Umbilical cord (tissue), 2 donors: Measurements from ENCODE around the gene VPS4A. TPM values are rescaled to one million over a fixed set of nuclear protein-coding genes. Genes with fewer than 3 reads are reported as not detected.
"Not testable (repeated sequence)": the region's sequence is repeated elsewhere in the genome, so short reads cannot be mapped to it uniquely, and the experiment has no call there.

Experiments used
- DNase-seq: peaks from one replicate; pipeline ENCODE4 v3.0.0-alpha.2; 2015; ENCODE audit warnings: low spot score
- total RNA-seq: library from RNA; depleted of rRNA; stranded (reverse); fragments of >200 nt; gene quantifications from one replicate; pipeline ENCODE4 v1.2.3, GENCODE V29; 2014; ENCODE audit warnings: low replicate concordance; ENCODE audit not compliant: insufficient read depth

Gene VPS4A
- 44.5 TPM for total RNA-seq

GRCh38 chr16:69310653-69311532 lies at the start of gene VPS4A:
Gene VPS4A (plus strand): TSS chr16:69311350. CDS start chr16:69311512, 162 bp downstream.
- peak; percentile 98 for DNase-seq

DNA sequence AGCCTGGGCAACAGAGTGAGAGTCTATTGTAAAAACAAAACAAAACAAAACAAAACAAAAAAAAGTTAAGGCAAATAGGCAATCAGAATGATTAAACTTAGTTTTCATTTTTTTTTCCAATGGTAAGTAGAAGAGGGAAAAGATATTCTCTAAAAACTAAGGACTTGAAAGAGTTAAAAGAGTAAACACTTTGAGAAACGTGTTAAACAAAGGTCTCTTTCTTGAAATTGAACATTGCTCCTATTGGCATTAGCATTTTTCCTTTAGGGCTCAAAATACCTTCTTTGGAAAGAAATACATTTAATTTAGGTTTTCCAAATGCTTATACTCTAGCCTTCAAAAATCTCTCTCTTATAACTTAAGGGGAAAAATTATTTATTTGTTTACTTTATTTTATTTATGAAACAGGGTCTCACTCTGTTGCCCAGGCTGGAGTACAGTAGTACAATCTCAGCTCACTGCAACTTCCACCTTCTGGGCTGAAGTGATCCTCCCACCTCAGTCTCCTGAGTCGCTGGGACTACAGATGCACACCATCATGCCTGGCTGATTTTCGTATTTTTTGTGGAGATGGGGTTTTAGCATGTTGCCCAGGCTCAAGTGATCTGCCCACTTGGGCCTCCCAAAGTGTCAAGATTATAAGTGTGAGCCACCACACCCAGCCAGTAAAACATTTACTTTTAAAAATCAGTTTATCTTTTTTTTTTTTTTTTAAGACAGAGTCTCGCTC lies 44.7 kb upstream of the VPS4A start:
- no peak for DNase-seq

GRCh38 chr16:69267633-69268032 lies 43.5 kb upstream of the VPS4A start:
- DNase-seq, result no peak

GRCh38 chr16:69270395-69270794 lies 40.8 kb upstream of the VPS4A start:
- no peak for DNase-seq

- DNase-seq, result no peak
Measured at GRCh38 chr16:69270831-69271230, 40.3 kb upstream of the VPS4A start.

GRCh38 chr16:69273009-69273408 lies 38.1 kb upstream of the VPS4A start:
- no peak for DNase-seq

DNA sequence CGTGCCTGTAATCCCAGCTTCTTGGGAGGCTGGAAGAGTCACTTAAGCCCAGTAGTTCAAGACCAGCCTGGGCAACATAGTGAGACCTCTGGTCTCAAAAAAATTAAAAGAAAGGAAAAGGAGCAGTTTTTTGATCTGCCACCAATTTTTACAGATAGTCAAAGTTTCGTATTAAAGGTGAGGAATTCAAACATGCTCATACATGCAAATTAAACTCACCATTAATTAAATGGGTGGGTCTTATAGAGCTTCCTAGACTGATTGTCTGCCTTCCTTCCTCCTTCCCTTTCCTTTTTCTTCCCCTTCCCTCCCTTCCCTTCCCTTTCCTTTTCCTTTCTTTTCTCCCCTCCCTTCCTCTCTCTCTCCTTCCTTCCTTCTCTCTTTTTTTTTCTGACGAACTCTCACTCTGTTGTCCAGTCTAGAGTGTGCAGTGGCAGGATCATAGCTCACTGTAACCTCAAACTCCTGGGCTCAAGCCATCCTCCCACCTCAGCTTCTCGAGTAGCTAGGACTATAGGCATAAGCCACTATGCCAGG lies 36.4 kb upstream of the VPS4A start:
- DNase-seq, result no peak

- DNase-seq, result peak; percentile 96
Measured at GRCh38 chr16:69276148-69277115, 34.7 kb upstream of the VPS4A start.

DNA sequence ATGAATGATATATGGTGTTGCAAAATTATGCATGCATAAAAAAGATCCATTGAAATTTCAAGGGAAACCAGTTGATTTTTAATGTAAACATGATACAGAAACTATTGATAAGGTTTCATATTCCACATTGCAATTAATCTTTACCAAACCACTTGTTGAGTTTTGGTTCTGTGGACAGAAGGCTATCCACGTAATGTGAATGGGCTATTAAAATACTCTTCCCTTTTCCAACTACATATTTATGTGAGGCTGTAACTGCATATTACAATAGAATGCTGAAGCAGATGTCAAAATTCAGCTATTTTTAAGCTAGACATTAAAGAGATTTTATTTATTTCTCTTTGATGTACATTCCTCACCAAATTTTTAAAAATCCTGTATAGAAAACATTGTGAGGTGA lies 33.7 kb upstream of the VPS4A start:
- DNase-seq, result no peak

DNA sequence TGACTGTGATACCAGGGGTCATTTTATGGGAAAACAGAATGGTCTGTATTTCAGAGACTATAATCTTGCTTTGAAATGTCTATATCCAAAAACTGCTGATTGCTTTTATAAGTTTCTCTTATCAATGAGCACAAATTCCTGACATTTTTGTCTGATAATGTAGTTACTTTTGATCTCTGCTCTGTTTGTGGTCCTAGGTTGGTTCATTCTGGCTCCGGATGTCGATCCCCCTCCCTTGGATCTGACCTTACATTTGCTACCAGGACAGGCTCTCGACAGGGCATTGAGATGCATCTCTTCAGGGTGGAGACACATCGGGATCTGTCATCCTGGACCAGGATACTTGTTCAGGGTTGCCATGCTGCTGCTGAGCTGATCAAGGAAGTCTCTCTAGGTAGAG lies 27.3 kb upstream of the VPS4A start:
- peak; percentile 26 for DNase-seq

GRCh38 chr16:69285240-69285639 lies 25.9 kb upstream of the VPS4A start:
- DNase-seq, result no peak

DNA sequence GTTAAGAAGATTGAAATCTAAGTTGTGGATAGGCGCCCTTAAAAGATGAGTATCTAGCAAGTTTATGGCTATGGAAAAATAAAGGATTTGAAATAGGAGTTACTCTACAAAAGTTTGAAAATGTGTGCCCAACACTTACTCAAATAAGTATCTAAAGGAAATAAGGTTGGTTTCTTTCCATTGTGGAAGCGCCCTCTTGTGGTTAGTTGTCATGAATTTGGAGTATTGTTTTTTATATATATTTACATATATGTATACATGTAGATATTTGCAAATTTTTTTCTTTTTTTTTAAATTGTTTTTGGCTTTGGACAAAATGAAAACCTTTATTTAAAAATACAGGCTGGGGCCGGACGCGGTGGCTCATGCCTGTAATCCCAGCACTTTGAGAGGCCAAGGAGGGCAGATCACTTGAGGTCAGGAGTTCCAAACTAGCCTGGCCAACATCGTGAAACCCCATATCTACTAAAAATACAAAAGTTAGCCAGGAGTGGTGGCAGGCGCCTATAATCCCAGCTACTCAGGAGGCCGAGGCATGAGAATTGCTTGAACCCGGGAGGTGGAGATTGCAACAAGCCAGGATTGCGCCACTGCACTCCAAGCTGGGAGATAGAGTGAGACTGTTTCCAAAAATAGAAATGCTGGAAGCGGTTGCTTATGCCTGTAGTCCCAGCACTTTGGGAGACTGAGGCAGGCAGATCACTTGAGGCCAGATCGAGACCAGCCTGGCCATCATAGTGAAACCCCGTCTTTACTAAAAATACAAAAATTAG lies 24.0 kb upstream of the VPS4A start:
- peak; percentile 81 for DNase-seq

DNA sequence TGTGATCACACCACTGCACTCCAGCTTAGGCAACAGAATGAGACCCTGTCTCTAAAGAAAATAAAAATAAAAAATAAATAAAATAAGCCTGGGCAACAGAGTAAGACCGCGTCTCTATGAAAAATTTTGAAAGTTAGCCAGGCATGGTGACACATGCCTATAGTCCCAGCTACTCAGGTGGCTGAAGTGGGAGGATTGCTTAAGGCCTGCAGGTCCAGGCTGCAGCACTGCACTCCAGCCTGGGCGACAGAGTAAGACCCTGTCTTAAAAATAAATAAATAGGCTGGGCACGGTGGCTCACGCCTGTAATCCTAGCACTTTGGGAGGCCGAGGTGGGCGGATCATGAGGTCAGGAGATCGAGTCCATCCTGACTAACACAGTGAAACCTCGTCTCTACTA lies 19.5 kb upstream of the VPS4A start:
- not testable (repeated sequence) for DNase-seq

GRCh38 chr16:69293401-69293800 lies 17.7 kb upstream of the VPS4A start:
- no peak for DNase-seq

DNA sequence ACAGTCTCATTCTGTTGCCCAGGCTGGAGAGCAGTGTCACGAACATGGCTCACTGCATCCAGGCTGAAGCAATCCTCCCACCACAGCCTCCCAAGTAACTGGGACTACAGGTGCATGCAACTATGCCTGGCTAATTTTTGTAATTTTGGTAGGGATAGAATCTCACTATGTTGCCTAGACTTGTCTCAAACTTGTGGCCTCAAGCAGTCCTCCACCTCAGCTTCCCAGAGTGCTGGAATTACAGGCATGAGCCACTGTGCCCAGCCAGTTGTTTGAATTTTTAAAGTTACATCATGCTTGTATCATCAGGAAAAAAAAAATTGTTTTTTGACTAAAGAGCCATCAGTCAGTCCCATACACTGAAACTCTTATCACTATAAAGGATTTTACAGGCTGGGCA lies 17.1 kb upstream of the VPS4A start:
- no peak for DNase-seq

DNA sequence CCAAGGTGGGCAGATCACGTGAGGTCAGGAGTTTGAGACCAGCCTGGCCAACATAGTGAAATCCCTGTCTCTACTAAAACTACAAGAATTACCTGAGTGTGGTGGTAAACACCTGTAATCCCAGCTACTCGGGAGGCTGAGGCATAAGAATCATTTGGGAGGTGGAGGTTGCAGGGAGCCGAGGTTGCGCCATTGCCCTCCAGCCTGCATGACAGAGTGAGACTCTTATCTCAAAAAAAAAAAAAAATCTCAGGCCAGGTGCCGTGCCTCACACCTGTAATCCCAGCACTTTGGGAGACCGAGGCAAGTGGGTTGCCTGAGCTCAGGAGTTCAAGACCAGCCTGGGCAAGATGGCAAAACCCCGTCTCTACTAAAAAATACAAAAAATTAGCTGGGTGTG lies 14.4 kb upstream of the VPS4A start:
- DNase-seq, result not testable (repeated sequence)

DNA sequence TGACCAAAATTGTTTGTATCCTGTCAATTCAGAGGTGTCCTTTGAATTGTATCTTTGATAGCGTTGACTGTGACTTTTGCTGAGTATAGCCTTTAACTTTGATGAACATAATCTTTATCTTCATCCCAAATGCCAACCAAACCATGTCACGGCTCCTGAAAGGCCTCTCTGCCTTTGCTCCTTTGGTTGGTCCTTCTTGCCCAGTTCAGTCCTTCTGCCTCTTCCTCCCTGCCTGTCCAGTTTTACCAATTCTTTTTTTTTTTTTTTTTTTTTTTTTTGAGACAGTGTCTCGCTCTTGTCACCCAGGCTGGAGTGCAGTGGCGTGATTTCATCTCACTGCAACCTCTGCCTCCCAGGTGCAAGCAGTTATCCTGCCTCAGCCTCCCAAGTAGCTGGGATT lies 12.9 kb upstream of the VPS4A start:
- no peak for DNase-seq

DNA sequence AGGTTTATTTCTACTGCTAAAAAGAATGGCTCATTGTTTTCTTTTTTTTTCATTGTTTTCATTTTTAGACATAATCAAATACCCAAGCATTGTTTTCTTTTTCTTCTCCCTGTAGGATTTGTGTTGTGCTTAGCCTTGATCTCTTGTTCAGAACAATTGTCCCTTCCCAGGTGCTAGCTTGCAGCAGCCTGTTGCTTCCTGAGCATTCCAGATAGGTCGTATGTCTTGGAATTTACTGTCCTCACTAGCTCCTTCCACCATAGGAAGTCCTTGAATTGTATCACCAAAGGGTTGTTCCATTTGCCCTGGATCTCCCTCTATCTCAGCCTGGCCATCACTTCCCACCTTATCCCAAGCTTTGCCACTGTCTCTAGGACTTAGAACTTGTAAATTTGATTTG lies 10.0 kb upstream of the VPS4A start:
- no peak for DNase-seq

DNA sequence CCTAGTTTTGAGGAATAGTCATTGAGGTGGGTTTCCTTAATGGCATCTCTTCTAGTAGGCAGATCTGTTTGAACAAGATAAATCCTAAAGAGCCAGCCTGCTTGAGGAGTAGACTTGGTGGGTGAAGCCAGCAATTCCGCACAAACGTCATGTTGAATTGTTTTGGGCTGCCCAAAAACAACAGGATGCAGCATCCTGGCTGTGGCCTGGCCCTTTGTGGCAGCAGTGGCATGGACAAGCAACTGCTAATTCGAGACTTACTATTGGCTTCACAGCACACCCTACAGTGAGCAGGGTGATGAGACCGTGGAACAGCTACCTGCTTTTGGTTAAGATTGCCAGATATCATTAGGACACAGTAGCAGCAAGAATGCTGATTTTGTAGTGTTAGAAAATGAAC lies 9.3 kb upstream of the VPS4A start:
- no peak for DNase-seq

DNA sequence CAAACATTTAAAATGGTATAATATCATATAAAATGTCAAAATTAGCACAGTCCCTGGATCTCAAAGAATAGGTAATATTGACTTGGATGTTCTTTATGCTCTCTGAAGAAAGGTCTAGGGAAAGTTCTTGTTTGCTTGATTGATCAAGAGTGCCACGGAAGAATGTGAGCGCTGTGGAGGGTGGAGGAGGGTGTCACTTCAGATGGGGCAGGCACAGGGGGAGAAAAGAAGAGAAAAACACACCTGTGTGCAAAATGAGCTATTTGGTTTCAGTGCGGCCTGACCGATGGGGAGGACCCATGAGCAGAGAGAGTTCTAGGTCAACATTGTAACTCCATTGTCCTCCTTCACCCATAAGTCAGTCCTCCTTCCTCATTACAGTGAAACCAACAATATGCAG lies 8.8 kb upstream of the VPS4A start:
- DNase-seq, result no peak

DNA sequence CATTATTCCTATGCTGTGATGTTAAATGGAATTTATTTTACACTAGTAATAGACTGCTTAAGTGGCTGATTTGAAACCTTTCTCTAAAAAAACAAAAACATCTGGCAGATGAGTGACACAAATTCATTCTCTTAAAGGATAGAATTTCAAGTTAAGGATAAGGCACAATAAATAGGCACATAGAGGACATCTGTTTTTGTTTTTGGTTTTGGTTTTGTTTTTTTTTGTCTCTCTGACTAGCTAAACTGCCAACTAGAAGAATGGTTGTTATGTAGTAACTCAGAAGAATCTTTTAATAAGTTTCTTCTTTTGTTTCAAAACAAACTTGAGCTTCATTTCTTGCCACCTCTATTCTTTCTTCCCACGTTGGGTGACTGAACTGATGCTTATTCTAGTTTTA lies 5.1 kb upstream of the VPS4A start:
- DNase-seq, result no peak
